ENCODE data around the gene TCEA3. TPM values are rescaled to one million over a fixed set of nuclear protein-coding genes. Genes with fewer than 3 reads are reported as not detected.

Gene TCEA3
- total and polyA plus RNA-seq, 2 experiments from 2014 or later = not detected

DNA sequence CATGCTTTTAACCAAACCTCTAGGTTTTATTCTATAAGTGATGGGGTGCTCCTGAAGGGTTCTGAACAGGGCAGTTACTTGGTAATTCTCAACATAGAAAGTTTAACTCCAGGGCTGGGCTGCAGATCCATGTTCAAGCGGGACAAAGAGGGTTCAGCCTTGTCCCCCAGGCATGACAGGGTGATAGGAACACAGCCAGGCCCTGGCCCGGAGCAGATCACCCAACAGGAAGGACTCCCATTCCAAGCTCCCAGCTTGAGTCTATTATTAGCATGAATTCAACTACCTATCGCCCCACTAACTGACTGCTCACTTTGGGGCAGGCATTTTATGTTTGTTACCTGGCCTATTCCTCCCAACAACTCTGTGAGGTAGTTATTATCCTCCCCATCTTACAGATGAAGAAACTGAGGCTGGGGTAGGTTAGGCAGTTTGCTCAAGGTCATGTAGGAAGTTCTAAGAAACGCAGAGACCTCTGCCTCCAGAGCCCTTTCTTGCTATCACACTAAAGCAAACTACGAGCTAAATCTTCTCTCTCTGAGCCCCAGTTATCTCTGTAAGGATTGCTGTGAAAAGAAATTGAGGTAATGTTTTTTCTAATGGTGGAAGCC is 44.9 kb upstream of the TCEA3 start:
- H3K27ac ChIP-seq (ENCODE audit: low read depth) = no peak overlapping the region
- peaks cover 52% of the 10 kb centered on the region for H3K79me2 ChIP-seq (replicated peaks; ENCODE audit: insufficient read depth)
- H3K4me3 Mint-ChIP-seq = no peak overlapping the region
- peaks cover 70% of the 10 kb centered on the region for H4K20me1 ChIP-seq (replicated peaks; ENCODE audit: insufficient read depth)
- no peaks in the 10 kb centered on the region for H3K9me2 ChIP-seq (ENCODE audit: insufficient read depth)
- no peaks in the 10 kb centered on the region for H3K9me3 Mint-ChIP-seq
- no peaks in the 10 kb centered on the region for H3K36me3 ChIP-seq (ENCODE audit: insufficient read depth)
- no peaks in the 10 kb centered on the region for H3K27me3 ChIP-seq (ENCODE audit: insufficient read depth)
- DNase-seq (ENCODE audit: low spot score) = no peak
- H3K4me1 Mint-ChIP-seq = peaks cover 4% of the 10 kb centered on the region; the same call in 2 of the 3 replicates
- no peak for TF ChIP-seq ZNF114 (CRISPR knock-in tag; IDR thresholded peaks at IDR 0.05)
- TF ChIP-seq, protein P1, sequence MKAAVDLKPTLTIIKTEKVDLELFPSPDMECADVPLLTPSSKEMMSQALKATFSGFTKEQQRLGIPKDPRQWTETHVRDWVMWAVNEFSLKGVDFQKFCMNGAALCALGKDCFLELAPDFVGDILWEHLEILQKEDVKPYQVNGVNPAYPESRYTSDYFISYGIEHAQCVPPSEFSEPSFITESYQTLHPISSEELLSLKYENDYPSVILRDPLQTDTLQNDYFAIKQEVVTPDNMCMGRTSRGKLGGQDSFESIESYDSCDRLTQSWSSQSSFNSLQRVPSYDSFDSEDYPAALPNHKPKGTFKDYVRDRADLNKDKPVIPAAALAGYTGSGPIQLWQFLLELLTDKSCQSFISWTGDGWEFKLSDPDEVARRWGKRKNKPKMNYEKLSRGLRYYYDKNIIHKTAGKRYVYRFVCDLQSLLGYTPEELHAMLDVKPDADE (IDR thresholded peaks at IDR 0.05) = no peak
- TF ChIP-seq ZNF331 (CRISPR knock-in tag; IDR thresholded peaks at IDR 0.05; ENCODE audit: low read depth) = no peak
- TF ChIP-seq POLR2AphosphoS5 (IDR thresholded peaks at IDR 0.05; ENCODE audit: low read depth) = no peak
- TF ChIP-seq, protein P2, sequence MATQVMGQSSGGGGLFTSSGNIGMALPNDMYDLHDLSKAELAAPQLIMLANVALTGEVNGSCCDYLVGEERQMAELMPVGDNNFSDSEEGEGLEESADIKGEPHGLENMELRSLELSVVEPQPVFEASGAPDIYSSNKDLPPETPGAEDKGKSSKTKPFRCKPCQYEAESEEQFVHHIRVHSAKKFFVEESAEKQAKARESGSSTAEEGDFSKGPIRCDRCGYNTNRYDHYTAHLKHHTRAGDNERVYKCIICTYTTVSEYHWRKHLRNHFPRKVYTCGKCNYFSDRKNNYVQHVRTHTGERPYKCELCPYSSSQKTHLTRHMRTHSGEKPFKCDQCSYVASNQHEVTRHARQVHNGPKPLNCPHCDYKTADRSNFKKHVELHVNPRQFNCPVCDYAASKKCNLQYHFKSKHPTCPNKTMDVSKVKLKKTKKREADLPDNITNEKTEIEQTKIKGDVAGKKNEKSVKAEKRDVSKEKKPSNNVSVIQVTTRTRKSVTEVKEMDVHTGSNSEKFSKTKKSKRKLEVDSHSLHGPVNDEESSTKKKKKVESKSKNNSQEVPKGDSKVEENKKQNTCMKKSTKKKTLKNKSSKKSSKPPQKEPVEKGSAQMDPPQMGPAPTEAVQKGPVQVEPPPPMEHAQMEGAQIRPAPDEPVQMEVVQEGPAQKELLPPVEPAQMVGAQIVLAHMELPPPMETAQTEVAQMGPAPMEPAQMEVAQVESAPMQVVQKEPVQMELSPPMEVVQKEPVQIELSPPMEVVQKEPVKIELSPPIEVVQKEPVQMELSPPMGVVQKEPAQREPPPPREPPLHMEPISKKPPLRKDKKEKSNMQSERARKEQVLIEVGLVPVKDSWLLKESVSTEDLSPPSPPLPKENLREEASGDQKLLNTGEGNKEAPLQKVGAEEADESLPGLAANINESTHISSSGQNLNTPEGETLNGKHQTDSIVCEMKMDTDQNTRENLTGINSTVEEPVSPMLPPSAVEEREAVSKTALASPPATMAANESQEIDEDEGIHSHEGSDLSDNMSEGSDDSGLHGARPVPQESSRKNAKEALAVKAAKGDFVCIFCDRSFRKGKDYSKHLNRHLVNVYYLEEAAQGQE (IDR thresholded peaks at IDR 0.05; ENCODE audit: unreplicated experiment) = no peak
- no peak for TF ChIP-seq NANOG (IDR thresholded peaks at IDR 0.05; ENCODE audit: borderline replicate concordance)
- TF ChIP-seq, protein P3, sequence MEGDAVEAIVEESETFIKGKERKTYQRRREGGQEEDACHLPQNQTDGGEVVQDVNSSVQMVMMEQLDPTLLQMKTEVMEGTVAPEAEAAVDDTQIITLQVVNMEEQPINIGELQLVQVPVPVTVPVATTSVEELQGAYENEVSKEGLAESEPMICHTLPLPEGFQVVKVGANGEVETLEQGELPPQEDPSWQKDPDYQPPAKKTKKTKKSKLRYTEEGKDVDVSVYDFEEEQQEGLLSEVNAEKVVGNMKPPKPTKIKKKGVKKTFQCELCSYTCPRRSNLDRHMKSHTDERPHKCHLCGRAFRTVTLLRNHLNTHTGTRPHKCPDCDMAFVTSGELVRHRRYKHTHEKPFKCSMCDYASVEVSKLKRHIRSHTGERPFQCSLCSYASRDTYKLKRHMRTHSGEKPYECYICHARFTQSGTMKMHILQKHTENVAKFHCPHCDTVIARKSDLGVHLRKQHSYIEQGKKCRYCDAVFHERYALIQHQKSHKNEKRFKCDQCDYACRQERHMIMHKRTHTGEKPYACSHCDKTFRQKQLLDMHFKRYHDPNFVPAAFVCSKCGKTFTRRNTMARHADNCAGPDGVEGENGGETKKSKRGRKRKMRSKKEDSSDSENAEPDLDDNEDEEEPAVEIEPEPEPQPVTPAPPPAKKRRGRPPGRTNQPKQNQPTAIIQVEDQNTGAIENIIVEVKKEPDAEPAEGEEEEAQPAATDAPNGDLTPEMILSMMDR (conservative IDR thresholded peaks at IDR 0.05; ENCODE audit: low read depth in 2 of 2) = no peak
- TF ChIP-seq EZH2 (IDR thresholded peaks at IDR 0.05; ENCODE audit: low read depth, unreplicated experiment) = no peak
- no peak for TF ChIP-seq EZH2phosphoT487 (IDR thresholded peaks at IDR 0.05; ENCODE audit: unreplicated experiment)
- TF ChIP-seq, protein P4, sequence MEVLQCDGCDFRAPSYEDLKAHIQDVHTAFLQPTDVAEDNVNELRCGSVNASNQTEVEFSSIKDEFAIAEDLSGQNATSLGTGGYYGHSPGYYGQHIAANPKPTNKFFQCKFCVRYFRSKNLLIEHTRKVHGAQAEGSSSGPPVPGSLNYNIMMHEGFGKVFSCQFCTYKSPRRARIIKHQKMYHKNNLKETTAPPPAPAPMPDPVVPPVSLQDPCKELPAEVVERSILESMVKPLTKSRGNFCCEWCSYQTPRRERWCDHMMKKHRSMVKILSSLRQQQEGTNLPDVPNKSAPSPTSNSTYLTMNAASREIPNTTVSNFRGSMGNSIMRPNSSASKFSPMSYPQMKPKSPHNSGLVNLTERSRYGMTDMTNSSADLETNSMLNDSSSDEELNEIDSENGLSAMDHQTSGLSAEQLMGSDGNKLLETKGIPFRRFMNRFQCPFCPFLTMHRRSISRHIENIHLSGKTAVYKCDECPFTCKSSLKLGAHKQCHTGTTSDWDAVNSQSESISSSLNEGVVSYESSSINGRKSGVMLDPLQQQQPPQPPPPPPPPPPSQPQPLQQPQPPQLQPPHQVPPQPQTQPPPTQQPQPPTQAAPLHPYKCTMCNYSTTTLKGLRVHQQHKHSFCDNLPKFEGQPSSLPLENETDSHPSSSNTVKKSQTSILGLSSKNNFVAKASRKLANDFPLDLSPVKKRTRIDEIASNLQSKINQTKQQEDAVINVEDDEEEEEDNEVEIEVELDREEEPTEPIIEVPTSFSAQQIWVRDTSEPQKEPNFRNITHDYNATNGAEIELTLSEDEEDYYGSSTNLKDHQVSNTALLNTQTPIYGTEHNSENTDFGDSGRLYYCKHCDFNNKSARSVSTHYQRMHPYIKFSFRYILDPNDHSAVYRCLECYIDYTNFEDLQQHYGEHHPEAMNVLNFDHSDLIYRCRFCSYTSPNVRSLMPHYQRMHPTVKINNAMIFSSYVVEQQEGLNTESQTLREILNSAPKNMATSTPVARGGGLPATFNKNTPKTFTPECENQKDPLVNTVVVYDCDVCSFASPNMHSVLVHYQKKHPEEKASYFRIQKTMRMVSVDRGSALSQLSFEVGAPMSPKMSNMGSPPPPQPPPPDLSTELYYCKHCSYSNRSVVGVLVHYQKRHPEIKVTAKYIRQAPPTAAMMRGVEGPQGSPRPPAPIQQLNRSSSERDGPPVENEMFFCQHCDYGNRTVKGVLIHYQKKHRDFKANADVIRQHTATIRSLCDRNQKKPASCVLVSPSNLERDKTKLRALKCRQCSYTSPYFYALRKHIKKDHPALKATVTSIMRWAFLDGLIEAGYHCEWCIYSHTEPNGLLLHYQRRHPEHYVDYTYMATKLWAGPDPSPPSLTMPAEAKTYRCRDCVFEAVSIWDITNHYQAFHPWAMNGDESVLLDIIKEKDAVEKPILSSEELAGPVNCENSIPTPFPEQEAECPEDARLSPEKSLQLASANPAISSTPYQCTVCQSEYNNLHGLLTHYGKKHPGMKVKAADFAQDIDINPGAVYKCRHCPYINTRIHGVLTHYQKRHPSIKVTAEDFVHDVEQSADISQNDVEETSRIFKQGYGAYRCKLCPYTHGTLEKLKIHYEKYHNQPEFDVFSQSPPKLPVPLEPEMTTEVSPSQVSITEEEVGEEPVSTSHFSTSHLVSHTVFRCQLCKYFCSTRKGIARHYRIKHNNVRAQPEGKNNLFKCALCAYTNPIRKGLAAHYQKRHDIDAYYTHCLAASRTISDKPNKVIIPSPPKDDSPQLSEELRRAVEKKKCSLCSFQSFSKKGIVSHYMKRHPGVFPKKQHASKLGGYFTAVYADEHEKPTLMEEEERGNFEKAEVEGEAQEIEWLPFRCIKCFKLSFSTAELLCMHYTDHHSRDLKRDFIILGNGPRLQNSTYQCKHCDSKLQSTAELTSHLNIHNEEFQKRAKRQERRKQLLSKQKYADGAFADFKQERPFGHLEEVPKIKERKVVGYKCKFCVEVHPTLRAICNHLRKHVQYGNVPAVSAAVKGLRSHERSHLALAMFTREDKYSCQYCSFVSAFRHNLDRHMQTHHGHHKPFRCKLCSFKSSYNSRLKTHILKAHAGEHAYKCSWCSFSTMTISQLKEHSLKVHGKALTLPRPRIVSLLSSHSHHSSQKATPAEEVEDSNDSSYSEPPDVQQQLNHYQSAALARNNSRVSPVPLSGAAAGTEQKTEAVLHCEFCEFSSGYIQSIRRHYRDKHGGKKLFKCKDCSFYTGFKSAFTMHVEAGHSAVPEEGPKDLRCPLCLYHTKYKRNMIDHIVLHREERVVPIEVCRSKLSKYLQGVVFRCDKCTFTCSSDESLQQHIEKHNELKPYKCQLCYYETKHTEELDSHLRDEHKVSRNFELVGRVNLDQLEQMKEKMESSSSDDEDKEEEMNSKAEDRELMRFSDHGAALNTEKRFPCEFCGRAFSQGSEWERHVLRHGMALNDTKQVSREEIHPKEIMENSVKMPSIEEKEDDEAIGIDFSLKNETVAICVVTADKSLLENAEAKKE (CRISPR knock-in tag; IDR thresholded peaks at IDR 0.05) = no peak
- TF ChIP-seq CREB1 (CRISPR knock-in tag; IDR thresholded peaks at IDR 0.05; ENCODE audit: low read depth) = no peak
- TF ChIP-seq JUNB (IDR thresholded peaks at IDR 0.05; ENCODE audit: unreplicated experiment) = no peak
- TF ChIP-seq STAT1 (IDR thresholded peaks at IDR 0.05; ENCODE audit: unreplicated experiment) = no peak
- no peaks in the 10 kb centered on the region for H3F3A ChIP-seq (replicated peaks; ENCODE audit: low read depth)
- no peak overlapping the region for H2AFZ ChIP-seq
- H3K4me3 ChIP-seq = no peak overlapping the region
- H3K27me3 Mint-ChIP-seq (ENCODE audit: insufficient read depth, low read depth, poor library complexity) = peaks cover 4% of the 10 kb centered on the region
- H3K4me2 ChIP-seq = no peak overlapping the region
- no peaks in the 10 kb centered on the region for H3K4me1 ChIP-seq (ENCODE audit: insufficient read depth)
- H3K27ac Mint-ChIP-seq = no peak overlapping the region
- ATAC-seq = no peak
- H3K36me3 Mint-ChIP-seq (ENCODE audit: low read depth) = no peaks in the 10 kb centered on the region
